PC-3 (cell line): ENCODE data around the gene DAAM2. TPM values are rescaled to one million over a fixed set of nuclear protein-coding genes. Genes with fewer than 3 reads are reported as not detected.

Source experiments
- ATAC-seq: fragments of 200-7000 bp; cut with Tn5 transposase; 2 replicates; pipeline ENCODE4 v1.9.1; 2020; ENCODE audit warnings: mild to moderate bottlenecking, moderate library complexity
- BruUV-seq: library from RNA; stranded (reverse); fragments of 400-500 nt; replicated peaks from 2 replicates; lab custom pipeline; 2021; lab: Mats Ljungman, UMichigan
- CTCF ChIA-PET: fragments of 300-600 bp; sonication (Branson Sonifier 250); formaldehyde crosslinking; loops from one replicate; lab custom pipeline; 2022; ENCODE audit warnings: antibody characterized with exemption; lab: Charles Lee
- POLR2A ChIA-PET: fragments of 300-600 bp; sonication (Branson Sonifier 250); formaldehyde crosslinking; loops from one replicate; lab custom pipeline; 2022; ENCODE audit warnings: antibody characterized with exemption; ENCODE audit not compliant: unreplicated experiment; lab: Charles Lee
- DNase-seq: peaks from one replicate; pipeline ENCODE4 v3.0.0-alpha.2; 2015
- H2AFZ ChIP-seq: fragments of 300-600 bp; sonication (generic); 2 replicates; pipeline ENCODE4 v1.6.0; 2016; ENCODE audit warnings: antibody characterized with exemption, low read length
- H3F3A ChIP-seq: fragments of 300-600 bp; sonication (generic); one replicate; pipeline ENCODE4 v1.6.0; 2017; ENCODE audit warnings: antibody characterized with exemption, low read length, control low read depth, mild to moderate bottlenecking; ENCODE audit not compliant: unreplicated experiment
- H3K27ac ChIP-seq: fragments of 300-600 bp; sonication (generic); 2 replicates; pipeline ENCODE4 v1.5.1; 2016; ENCODE audit warnings: mild to moderate bottlenecking, low read length
- H3K27me3 ChIP-seq: fragments of 300-600 bp; sonication (generic); 2 replicates; pipeline ENCODE4 v1.6.1; 2016; ENCODE audit warnings: low read length, mixed read lengths
- H3K36me3 ChIP-seq: fragments of 300-600 bp; sonication (generic); 2 replicates; pipeline ENCODE4 v1.6.1; 2016; ENCODE audit warnings: low read depth, mixed run types, low read length, mixed read lengths
- H3K4me1 ChIP-seq: fragments of 300-600 bp; sonication (generic); 2 replicates; pipeline ENCODE4 v1.5.1; 2016; ENCODE audit warnings: low read length; ENCODE audit not compliant: insufficient read depth
- H3K4me2 ChIP-seq: fragments of 300-600 bp; sonication (generic); 2 replicates; pipeline ENCODE4 v1.6.0; 2016; ENCODE audit warnings: low read length
- H3K4me3 ChIP-seq: fragments of 300-600 bp; sonication (generic); 2 replicates; pipeline ENCODE4 v1.5.1; 2016; ENCODE audit warnings: mild to moderate bottlenecking, low read length, mixed read lengths
- H3K79me2 ChIP-seq: fragments of 300-600 bp; sonication (generic); 2 replicates; pipeline ENCODE4 v1.6.1; 2017; ENCODE audit warnings: low read length, mixed read lengths
- H3K9ac ChIP-seq: fragments of 300-600 bp; sonication (generic); 2 replicates; pipeline ENCODE4 v1.6.0; 2016; ENCODE audit warnings: mild to moderate bottlenecking, low read length
- H3K9me2 ChIP-seq: fragments of 300-600 bp; sonication (generic); replicated peaks from 2 replicates; pipeline ENCODE4 v1.6.1; 2016; ENCODE audit warnings: mixed run types, low read length, mixed read lengths
- H3K9me3 ChIP-seq: fragments of 300-600 bp; sonication (generic); 2 replicates; pipeline ENCODE4 v1.6.1; 2016; ENCODE audit warnings: low read length, mixed read lengths
- H4K20me1 ChIP-seq: fragments of 300-600 bp; sonication (generic); 2 replicates; pipeline ENCODE4 v1.6.1; 2016; ENCODE audit warnings: low read length, mixed read lengths
- EZH2 ChIP-seq: fragments of 300-600 bp; sonication (generic); IDR thresholded peaks from one replicate; pipeline ENCODE4 v1.6.1; 2017; ENCODE audit warnings: antibody characterized with exemption, mild to moderate bottlenecking, low read length; ENCODE audit not compliant: unreplicated experiment
- EZH2phosphoT487 ChIP-seq: fragments of 300-600 bp; sonication (generic); IDR thresholded peaks from 2 replicates; pipeline ENCODE4 v1.6.1; 2018; ENCODE audit warnings: mild to moderate bottlenecking, antibody characterized with exemption, low read length, borderline replicate concordance
- intact Hi-C: fragments of 100-400 bp; cut with micrococcal nuclease; formaldehyde crosslinking; loops from 2 replicates; pipeline ENCODE4 v1.9.0; 2023
- total RNA-seq: library from RNA; depleted of rRNA; stranded (reverse); fragments of >200 nt; gene quantifications from 2 replicates; pipeline ENCODE4 v1.2.3, GENCODE V29; 2014
- TF ChIP-seq, protein P1 (sequence below): fragments of 300-600 bp; sonication (generic); conservative IDR thresholded peaks from 2 replicates; pipeline ENCODE4 v1.5.1; 2017; ENCODE audit warnings: antibody characterized with exemption, low read depth, mild to moderate bottlenecking, low read length

DAAM2 gene
- total RNA-seq, 1 experiment from 2014 or later, result not detected

DNA sequence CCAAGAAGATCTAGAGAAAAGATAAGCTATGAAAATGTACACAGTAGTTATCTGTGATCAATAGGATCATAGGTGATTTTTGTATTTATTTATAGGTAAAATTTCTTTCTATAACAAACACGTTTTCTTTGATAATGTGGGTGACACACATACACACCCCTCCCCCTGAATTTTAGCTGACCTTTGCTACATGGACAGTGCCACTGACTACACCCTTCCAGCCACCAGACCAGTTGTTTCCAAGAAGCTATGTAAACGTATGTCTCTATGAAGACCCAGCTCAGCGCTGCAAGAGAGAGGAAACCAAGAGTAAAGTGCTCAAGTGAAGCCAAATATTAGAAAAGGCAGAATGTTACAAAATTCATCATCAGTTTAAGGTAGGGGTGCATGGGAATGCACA lies 125.8 kb downstream of the DAAM2 start:
- intact Hi-C loops, result no loop called here
- ChIA-PET POLR2A (no interaction called here), CTCF (no interaction called here)
- Histone ChIP-seq H3K36me3 (no peaks in the 10 kb centered on the region), H3K27ac (no peak overlapping the region), H3K9me2 (no peaks in the 10 kb centered on the region), H4K20me1 (no peaks in the 10 kb centered on the region), H3K4me2 (no peak overlapping the region), H3K27me3 (no peaks in the 10 kb centered on the region), H3K4me1 (no peaks in the 10 kb centered on the region), H3K9me3 (no peaks in the 10 kb centered on the region), H3K79me2 (no peaks in the 10 kb centered on the region), H3F3A (no peaks in the 10 kb centered on the region), H3K9ac (no peak overlapping the region), H3K4me3 (no peak overlapping the region), H2AFZ (no peak overlapping the region)
- ATAC-seq (no peak), DNase-seq (no peak)
- TF ChIP-seq EZH2phosphoT487, result no peak
- no peak for TF ChIP-seq EZH2
- TF ChIP-seq, protein P1, sequence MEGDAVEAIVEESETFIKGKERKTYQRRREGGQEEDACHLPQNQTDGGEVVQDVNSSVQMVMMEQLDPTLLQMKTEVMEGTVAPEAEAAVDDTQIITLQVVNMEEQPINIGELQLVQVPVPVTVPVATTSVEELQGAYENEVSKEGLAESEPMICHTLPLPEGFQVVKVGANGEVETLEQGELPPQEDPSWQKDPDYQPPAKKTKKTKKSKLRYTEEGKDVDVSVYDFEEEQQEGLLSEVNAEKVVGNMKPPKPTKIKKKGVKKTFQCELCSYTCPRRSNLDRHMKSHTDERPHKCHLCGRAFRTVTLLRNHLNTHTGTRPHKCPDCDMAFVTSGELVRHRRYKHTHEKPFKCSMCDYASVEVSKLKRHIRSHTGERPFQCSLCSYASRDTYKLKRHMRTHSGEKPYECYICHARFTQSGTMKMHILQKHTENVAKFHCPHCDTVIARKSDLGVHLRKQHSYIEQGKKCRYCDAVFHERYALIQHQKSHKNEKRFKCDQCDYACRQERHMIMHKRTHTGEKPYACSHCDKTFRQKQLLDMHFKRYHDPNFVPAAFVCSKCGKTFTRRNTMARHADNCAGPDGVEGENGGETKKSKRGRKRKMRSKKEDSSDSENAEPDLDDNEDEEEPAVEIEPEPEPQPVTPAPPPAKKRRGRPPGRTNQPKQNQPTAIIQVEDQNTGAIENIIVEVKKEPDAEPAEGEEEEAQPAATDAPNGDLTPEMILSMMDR, result no peak
- BruUV-seq, result no TSS peak

DNA sequence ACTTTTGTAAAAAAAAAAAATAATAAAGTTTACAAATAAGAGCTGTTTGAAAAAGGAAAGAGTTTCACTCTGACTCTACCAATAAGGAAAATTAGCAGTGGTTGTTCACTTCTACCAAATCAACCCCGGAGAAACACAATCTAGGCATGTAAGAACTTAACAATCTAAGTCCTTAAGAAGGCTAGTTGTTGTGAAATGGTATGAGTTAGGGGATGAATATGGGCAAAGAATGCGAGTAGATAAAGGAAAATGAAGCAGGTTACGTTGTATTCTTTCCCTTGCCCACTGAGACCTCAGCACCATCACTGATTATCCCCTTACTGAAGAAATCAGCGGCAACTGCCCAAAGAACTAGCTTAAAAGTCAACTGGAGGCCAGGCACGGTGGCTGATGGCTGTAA lies 126.7 kb downstream of the DAAM2 start:
- Histone ChIP-seq H2AFZ (no peak overlapping the region), H3K4me3 (no peak overlapping the region), H4K20me1 (no peaks in the 10 kb centered on the region), H3K27ac (no peak overlapping the region), H3K4me2 (no peak overlapping the region), H3K9ac (no peak overlapping the region), H3K9me3 (no peaks in the 10 kb centered on the region), H3K4me1 (peaks cover 6% of the 10 kb centered on the region), H3K27me3 (no peaks in the 10 kb centered on the region), H3F3A (no peaks in the 10 kb centered on the region), H3K9me2 (no peaks in the 10 kb centered on the region), H3K79me2 (no peaks in the 10 kb centered on the region), H3K36me3 (no peaks in the 10 kb centered on the region)
- TF ChIP-seq EZH2phosphoT487, result no peak
- TF ChIP-seq, protein P1, result no peak
- no peak for TF ChIP-seq EZH2
- POLR2A ChIA-PET, result no interaction called here
- intact Hi-C loops, result no loop called here
- BruUV-seq, result no TSS peak
- CTCF ChIA-PET, result no interaction called here
- DNase-seq, result no peak
- ATAC-seq, result no peak

DNA sequence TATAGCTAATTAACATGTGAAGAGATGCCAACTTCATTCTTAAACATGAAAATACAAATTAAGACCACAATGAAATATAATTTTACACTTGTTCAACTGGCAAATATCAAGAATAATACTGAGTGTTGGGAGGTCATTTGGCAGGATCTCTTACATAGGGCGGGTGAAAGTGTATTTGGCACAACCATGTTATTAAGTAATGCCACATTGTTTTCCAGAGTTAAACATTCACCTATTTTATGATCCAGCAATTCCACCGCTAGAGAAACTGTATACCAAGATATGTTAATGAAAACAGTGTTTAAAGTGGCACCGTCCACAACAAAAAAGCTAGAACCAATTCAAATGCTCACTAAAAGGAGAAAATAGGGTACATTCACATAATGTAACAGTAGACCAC lies 128.0 kb downstream of the DAAM2 start:
- no peak for TF ChIP-seq EZH2
- no peak for TF ChIP-seq EZH2phosphoT487
- TF ChIP-seq, protein P1, result no peak
- BruUV-seq, result no TSS peak
- ChIA-PET POLR2A (no interaction called here), CTCF (no interaction called here)
- no peak overlapping the region for H3K4me3 ChIP-seq
- H3K9me3 ChIP-seq, result no peaks in the 10 kb centered on the region
- H3F3A ChIP-seq, result no peaks in the 10 kb centered on the region
- no peaks in the 10 kb centered on the region for H3K36me3 ChIP-seq
- H2AFZ ChIP-seq, result no peak overlapping the region
- DNase-seq (no peak), ATAC-seq (no peak)
- peaks cover 7% of the 10 kb centered on the region for H3K4me1 ChIP-seq
- intact Hi-C loops, result no loop called here
- H4K20me1 ChIP-seq, result no peaks in the 10 kb centered on the region
- H3K27me3 ChIP-seq, result no peaks in the 10 kb centered on the region
- no peaks in the 10 kb centered on the region for H3K9me2 ChIP-seq
- H3K27ac ChIP-seq, result no peak overlapping the region
- H3K79me2 ChIP-seq, result no peaks in the 10 kb centered on the region
- no peak overlapping the region for H3K9ac ChIP-seq
- no peak overlapping the region for H3K4me2 ChIP-seq
